Measurements from ENCODE around the gene NPLOC4. TPM values are rescaled to one million over a fixed set of nuclear protein-coding genes. Genes with fewer than 3 reads are reported as not detected.

The NPLOC4 gene
- total RNA-seq, 1 donor from 2014 or later: 103 TPM

DNA sequence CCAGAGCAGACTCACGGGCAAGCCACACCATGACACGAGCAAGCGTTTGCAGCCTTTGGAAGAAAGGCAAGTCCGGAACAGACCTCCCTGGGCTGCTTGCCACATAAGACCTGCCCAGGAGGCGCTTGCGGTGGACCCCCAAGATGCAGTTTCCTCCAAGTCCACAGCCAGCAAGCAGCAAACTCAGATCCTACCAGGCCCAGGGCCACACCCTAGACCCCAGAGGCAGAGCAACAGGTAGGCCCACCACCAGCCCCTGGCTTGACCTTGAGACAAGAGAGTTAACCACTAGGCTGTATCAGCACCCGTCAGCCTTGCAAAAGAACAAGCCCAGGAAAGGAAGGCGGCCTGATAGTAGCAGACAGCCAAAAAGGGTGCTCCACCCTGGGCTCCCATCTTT, 87.1 kb downstream of the NPLOC4 start:
- DNase-seq (ENCODE audit: low read depth, low spot score): no peak

- no peak for DNase-seq (ENCODE audit: low read depth, low spot score)
These were observed 87.8 kb downstream of the NPLOC4 start for GRCh38 chr17:81549031-81549557.

DNA sequence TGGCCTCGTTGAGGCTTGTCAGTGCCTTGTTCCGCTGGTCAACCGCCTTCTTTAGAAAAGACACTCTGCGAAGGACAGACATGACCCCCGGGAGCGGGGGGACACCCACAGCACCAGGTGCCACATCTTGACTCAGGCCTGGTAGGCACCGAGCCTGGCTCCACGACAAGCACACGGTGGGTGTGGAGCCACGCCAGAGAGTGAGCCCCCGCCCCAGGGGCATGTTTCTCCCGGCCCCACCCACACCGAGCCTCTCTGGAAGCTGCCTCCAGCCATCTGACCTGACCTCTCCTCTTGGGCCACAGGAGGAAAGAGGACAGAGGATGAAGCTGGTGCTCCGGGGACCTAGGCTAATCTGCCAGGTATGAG, 89.3 kb downstream of the NPLOC4 start:
- DNase-seq (ENCODE audit: low read depth, low spot score): no peak

DNA sequence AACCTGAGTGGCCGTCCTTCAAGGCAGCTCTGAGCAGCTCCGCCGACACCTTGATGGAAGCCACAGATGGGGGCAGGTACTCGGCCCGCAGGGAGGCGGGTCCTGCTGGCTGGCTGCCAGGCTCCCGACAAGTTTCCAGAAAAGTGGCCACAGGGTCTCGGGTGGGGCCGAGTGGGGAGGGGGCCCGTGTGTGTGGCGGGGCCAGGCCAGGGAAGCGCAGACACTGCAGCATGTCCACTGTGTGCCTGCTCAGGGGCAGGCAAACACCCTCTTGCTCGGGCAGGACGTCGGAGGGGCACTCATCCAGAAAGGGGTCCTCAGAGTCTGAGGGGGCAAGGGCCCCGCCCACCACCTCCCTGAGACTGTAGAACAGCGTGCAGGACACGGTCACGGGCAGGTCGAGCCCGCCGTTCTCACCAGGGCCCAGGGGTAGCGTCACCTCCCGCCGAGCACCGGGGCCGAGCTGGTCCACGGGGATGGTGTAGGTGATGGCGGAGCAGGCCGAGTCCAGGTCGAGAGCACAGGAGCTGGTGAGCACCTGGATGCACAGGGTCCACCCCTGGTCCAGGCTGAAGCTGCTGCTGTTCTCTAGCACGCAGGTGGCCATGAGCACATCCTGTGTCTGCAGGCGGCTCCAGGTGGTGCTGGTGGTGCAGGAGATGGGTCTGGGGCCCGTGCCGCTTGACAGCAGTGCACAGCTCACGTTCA, 89.9 kb downstream of the NPLOC4 start:
- DNase-seq (ENCODE audit: low read depth, low spot score): no peak

DNA sequence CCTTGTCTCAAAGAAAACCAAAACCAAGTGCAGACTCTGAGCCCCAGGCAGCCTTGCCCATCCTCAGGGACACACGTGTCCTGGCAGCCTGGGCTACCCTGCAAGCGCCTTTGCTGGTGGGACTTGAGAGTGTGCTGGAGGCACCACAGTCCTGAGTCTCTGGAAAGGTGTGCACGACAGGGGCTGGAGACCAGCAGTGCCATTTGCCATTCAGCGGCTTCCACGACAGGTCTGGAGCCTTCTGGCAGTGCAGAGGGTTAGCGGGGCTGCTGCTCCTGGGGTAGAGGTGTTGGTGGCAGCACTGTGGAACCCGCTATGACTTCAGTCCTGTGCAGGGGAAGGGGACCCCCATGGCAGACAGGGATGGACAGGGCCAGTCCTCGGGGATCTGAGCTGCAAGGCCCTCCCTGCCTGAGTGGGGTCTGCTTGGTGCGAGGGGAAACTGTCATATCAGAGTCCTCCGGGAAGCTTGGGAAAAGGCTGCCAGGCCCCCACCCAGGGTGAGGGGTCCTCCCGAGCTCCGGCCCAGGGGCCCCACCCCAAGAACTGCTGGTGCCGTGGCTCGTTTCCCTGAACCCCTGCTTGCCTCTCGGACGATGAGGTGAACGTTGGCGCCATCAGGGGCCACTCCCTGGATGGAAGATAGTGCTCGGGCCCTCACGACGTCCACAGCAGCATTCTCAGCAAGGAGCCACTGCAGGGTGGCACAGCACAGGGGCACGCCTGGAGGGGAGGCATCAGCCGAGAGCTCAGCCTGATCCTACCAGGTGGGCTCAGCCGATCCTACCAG, 91.6 kb downstream of the NPLOC4 start:
- no peak for DNase-seq (ENCODE audit: low read depth, low spot score)

GRCh38 chr17:81544281-81544974, 92.5 kb downstream of the NPLOC4 start:
- DNase-seq (ENCODE audit: low read depth, low spot score): no peak

- no peak for DNase-seq (ENCODE audit: low read depth, low spot score)
These were observed 93.2 kb downstream of the NPLOC4 start for GRCh38 chr17:81543756-81544155.

- no peak for DNase-seq (ENCODE audit: low read depth, low spot score)
These were observed 93.6 kb downstream of the NPLOC4 start for GRCh38 chr17:81543339-81543675.

GRCh38 chr17:81542431-81543338, 94.2 kb downstream of the NPLOC4 start:
- no peak for DNase-seq (ENCODE audit: low read depth, low spot score)

GRCh38 chr17:81541123-81541522, 95.8 kb downstream of the NPLOC4 start:
- DNase-seq (ENCODE audit: low read depth, low spot score): no peak

GRCh38 chr17:81540676-81541027, 96.3 kb downstream of the NPLOC4 start:
- no peak for DNase-seq (ENCODE audit: low read depth, low spot score)

GRCh38 chr17:81539961-81540675, 96.8 kb downstream of the NPLOC4 start:
- DNase-seq (ENCODE audit: low read depth, low spot score): no peak

DNA sequence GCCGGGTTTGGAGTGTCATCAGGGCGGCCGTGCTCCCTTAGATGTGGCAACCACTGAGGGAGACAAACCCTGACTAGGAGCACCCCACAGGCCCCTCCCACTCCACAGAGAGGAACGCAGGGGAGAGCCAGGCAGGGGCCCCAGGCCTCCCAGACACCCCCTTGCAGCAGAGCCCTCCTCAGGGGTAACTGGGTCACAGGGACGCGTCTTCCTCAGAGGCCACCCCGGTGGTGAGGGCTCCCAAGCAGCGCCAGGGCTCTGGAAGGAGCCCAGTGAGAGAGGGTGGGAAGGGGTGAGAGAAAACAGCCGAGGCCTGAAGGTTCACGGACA, 97.4 kb downstream of the NPLOC4 start:
- no peak for DNase-seq (ENCODE audit: low read depth, low spot score)

DNA sequence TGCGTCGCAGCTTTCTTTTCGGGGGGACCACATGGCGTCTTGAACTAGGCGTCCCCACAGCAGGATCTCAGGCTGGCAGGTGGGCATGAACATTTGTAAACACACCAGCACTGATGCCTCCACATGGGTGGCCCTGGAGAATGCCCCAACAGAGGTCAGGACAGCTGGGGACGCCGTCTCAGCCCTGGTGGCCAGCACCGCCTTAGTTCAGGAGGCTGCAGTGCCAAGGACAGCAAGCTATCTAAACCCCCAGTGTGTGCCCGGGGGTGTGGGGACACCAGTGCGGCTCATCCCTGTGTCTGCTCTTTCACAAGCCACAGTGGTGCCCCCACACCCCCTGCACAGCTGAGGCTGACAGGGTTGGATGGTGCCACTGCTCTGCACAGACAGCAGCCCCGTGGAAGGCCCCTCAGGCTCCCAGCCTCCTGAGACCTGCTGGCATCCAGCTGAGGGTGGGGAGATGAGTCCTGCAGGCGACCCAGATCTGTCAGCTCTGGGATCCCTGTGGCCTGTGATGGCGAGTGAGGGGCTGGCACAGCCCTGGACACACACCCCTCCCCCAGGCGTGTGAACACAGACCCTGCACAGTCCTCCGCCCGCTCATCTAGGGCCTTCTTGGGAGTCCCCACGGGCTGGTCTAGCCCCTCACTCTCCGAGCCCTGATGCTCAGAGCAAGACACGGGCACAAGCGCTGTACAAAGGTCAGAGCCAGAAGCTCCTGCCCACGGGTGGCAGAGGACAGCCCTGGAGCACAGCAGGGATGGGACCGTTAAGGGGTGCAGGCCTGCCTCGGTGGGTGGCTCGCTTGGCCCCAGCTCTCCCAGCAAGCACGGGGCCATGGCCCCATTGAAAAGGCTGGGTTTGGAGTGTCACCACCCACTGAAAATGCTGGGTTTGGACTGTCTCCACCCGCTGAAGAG, 98.0 kb downstream of the NPLOC4 start:
- no peak for DNase-seq (ENCODE audit: low read depth, low spot score)

DNA sequence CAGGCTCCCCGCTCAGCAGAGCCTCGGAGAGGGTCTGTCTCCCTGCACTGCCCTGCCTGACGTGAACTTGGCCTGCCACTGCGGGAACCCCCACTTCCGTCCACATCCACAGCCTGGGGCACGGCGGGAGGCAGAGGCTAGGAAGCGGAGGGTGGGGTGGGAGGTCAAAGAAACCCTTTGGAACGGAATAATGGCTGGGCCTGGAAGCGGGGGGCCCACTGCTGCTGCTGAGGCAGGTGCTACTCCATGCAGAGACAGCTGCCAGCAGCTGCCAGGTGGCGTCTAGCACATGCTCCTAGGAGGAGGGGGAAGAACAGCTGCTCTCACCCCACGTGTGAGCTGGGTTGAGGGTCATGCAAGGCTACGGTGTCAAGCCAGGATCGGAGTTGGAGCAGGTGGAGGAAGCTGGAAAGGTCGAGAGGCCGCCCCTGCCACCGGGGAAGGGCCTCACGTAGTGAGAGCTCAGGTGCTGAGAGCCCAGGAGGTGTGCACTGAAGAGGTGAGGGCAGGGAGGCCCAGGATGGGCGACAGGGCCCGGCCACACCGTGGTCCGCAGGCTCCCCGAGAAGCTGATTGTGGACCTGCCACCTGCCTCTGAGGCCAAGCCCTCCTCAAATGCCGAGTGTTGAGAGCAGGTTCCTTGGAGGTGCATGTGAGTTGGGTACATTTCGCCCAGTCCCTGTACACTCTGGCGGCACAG, 98.9 kb downstream of the NPLOC4 start:
- no peak for DNase-seq (ENCODE audit: low read depth, low spot score)

- no peak for DNase-seq (ENCODE audit: low read depth, low spot score)
These were observed 99.5 kb downstream of the NPLOC4 start for GRCh38 chr17:81537343-81537855.

DNA sequence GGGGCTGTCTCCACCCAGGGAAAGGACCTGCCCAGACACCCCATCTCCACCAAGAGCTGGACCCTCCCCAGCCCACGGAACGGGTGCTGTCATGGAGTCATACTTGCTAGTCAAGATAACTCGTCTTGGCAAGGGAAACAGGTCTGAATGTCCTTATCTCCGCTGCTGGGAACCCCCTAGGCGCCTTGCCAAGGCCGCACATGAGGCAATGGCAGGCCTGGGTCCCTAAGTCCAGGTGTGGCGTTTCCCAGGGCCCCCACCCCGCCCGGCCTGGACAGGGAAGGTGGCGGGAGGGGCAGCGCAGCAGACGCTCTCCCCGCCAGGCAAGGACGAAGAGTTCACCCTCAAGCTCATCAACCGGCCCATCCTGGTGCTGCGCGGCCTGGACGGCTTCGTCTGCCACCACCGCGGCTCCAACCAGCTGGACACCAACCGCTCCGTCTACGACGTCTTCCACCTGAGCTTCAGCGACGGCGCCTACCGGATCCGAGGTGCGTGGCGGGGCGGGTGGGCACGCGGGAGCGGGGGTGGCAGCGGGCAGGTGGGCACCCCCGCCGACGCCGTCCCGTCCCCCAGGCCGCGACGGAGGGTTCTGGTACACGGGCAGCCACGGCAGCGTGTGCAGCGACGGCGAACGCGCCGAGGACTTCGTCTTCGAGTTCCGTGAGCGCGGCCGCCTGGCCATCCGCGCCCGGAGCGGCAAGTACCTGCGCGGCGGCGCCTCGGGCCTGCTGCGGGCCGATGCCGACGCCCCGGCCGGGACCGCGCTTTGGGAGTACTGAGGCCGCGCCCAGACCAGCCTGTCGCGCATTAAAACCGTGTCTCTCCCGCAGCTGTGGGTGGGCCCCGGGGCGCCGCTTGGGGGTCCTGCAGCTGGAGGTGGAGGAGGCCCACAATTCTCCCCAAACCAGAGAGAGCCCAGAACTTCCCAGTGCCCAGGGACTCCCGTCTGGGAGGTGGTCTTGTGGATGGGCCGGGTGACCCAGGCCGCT, 100.3 kb downstream of the NPLOC4 start:
- DNase-seq (ENCODE audit: low read depth, low spot score): no peak
